GM23338 (cell line): ENCODE results near the gene UBFD1.

Experiments used
- CREB1 ChIP-seq: fragments of 250-450 bp; sonication (Bioruptor Pico); IDR thresholded peaks from 2 replicates; pipeline ENCODE4 v1.5.0; 2020; ENCODE audit warnings: low read depth, mild to moderate bottlenecking, moderate library complexity
- EZH2 ChIP-seq: fragments of 200-600 bp; sonication (generic); IDR thresholded peaks from one replicate; pipeline ENCODE4 v1.8.0; 2017; ENCODE audit warnings: antibody characterized with exemption, mild to moderate bottlenecking, low read depth; ENCODE audit not compliant: unreplicated experiment
- EZH2phosphoT487 ChIP-seq: fragments of 200-600 bp; sonication (generic); IDR thresholded peaks from one replicate; pipeline ENCODE4 v1.8.1; 2018; ENCODE audit warnings: antibody characterized with exemption; ENCODE audit not compliant: unreplicated experiment
- JUNB ChIP-seq: IDR thresholded peaks from one replicate; pipeline ENCODE4 v1.6.1; 2016; ENCODE audit warnings: antibody characterized with exemption; ENCODE audit not compliant: unreplicated experiment
- NANOG ChIP-seq: IDR thresholded peaks from 2 replicates; pipeline ENCODE4 v1.6.1; 2016; ENCODE audit warnings: antibody characterized with exemption, borderline replicate concordance
- POLR2AphosphoS5 ChIP-seq: IDR thresholded peaks from 2 replicates; pipeline ENCODE4 v1.6.1; 2016; ENCODE audit warnings: antibody characterized with exemption, low read depth
- ZNF114 ChIP-seq: fragments of 250-450 bp; sonication (Bioruptor Pico); IDR thresholded peaks from 2 replicates; pipeline ENCODE4 v1.5.0; 2020; ENCODE audit warnings: mild to moderate bottlenecking, moderate library complexity
- ZNF331 ChIP-seq: fragments of 250-450 bp; sonication (Bioruptor Pico); IDR thresholded peaks from 2 replicates; pipeline ENCODE4 v1.5.0; 2020; ENCODE audit warnings: low read depth, mild to moderate bottlenecking, moderate library complexity
- TF ChIP-seq, protein P1 (sequence below), 2 experiments: fragments of 200-600 bp in 1 of 2; sonication (generic) in 1 of 2; conservative IDR thresholded peaks; 2 replicates each; pipeline versions ENCODE4 v1.5.1 to v1.6.1; 2016 to 2017; ENCODE audit warnings: antibody characterized with exemption in 2 of 2, low read depth in 2 of 2, mild to moderate bottlenecking in 2 of 2, moderate library complexity in 1 of 2
- TF ChIP-seq, protein P2 (sequence below): IDR thresholded peaks from one replicate; pipeline ENCODE4 v1.6.1; 2018; ENCODE audit warnings: antibody characterized with exemption; ENCODE audit not compliant: unreplicated experiment
- TF ChIP-seq, protein P3 (sequence below): IDR thresholded peaks from 2 replicates; pipeline ENCODE4 v1.6.1; 2016; ENCODE audit warnings: antibody characterized with exemption
- TF ChIP-seq, protein P4 (sequence below): fragments of 250-450 bp; sonication (Bioruptor Pico); IDR thresholded peaks from 2 replicates; pipeline ENCODE4 v1.5.0; 2020; ENCODE audit warnings: mild to moderate bottlenecking, moderate library complexity

DNA sequence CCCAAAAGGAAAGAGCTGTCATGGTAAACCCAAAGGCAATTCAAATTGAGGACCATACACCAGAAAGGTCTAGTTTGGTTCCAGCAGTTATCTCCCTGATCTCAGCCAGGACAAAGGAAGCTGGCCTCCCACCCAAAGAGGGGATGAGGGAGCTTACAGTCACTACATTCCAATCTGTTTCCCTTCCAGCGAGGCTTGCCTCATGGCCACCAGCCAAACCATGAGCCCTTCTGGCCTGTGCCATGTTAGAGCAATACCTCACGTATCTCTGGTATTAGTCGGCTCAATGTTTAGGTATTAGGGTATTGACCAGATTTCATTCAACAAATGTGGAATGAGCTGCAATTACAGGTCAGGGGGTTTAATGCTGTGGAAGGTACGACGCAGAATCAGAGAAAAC is 30.2 kb downstream of the UBFD1 start:
- TF ChIP-seq, protein P1, sequence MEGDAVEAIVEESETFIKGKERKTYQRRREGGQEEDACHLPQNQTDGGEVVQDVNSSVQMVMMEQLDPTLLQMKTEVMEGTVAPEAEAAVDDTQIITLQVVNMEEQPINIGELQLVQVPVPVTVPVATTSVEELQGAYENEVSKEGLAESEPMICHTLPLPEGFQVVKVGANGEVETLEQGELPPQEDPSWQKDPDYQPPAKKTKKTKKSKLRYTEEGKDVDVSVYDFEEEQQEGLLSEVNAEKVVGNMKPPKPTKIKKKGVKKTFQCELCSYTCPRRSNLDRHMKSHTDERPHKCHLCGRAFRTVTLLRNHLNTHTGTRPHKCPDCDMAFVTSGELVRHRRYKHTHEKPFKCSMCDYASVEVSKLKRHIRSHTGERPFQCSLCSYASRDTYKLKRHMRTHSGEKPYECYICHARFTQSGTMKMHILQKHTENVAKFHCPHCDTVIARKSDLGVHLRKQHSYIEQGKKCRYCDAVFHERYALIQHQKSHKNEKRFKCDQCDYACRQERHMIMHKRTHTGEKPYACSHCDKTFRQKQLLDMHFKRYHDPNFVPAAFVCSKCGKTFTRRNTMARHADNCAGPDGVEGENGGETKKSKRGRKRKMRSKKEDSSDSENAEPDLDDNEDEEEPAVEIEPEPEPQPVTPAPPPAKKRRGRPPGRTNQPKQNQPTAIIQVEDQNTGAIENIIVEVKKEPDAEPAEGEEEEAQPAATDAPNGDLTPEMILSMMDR (conservative IDR thresholded peaks at IDR 0.05; ENCODE audit: low read depth in 2 of 2): no peak
- TF ChIP-seq EZH2phosphoT487 (no peak), POLR2AphosphoS5 (no peak), EZH2 (no peak), CREB1 (CRISPR knock-in tag) (no peak), JUNB (no peak), NANOG (no peak), ZNF114 (CRISPR knock-in tag) (no peak), ZNF331 (CRISPR knock-in tag) (no peak)
- TF ChIP-seq, protein P2, sequence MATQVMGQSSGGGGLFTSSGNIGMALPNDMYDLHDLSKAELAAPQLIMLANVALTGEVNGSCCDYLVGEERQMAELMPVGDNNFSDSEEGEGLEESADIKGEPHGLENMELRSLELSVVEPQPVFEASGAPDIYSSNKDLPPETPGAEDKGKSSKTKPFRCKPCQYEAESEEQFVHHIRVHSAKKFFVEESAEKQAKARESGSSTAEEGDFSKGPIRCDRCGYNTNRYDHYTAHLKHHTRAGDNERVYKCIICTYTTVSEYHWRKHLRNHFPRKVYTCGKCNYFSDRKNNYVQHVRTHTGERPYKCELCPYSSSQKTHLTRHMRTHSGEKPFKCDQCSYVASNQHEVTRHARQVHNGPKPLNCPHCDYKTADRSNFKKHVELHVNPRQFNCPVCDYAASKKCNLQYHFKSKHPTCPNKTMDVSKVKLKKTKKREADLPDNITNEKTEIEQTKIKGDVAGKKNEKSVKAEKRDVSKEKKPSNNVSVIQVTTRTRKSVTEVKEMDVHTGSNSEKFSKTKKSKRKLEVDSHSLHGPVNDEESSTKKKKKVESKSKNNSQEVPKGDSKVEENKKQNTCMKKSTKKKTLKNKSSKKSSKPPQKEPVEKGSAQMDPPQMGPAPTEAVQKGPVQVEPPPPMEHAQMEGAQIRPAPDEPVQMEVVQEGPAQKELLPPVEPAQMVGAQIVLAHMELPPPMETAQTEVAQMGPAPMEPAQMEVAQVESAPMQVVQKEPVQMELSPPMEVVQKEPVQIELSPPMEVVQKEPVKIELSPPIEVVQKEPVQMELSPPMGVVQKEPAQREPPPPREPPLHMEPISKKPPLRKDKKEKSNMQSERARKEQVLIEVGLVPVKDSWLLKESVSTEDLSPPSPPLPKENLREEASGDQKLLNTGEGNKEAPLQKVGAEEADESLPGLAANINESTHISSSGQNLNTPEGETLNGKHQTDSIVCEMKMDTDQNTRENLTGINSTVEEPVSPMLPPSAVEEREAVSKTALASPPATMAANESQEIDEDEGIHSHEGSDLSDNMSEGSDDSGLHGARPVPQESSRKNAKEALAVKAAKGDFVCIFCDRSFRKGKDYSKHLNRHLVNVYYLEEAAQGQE: no peak
- TF ChIP-seq, protein P3, sequence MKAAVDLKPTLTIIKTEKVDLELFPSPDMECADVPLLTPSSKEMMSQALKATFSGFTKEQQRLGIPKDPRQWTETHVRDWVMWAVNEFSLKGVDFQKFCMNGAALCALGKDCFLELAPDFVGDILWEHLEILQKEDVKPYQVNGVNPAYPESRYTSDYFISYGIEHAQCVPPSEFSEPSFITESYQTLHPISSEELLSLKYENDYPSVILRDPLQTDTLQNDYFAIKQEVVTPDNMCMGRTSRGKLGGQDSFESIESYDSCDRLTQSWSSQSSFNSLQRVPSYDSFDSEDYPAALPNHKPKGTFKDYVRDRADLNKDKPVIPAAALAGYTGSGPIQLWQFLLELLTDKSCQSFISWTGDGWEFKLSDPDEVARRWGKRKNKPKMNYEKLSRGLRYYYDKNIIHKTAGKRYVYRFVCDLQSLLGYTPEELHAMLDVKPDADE: no peak
- TF ChIP-seq, protein P4, sequence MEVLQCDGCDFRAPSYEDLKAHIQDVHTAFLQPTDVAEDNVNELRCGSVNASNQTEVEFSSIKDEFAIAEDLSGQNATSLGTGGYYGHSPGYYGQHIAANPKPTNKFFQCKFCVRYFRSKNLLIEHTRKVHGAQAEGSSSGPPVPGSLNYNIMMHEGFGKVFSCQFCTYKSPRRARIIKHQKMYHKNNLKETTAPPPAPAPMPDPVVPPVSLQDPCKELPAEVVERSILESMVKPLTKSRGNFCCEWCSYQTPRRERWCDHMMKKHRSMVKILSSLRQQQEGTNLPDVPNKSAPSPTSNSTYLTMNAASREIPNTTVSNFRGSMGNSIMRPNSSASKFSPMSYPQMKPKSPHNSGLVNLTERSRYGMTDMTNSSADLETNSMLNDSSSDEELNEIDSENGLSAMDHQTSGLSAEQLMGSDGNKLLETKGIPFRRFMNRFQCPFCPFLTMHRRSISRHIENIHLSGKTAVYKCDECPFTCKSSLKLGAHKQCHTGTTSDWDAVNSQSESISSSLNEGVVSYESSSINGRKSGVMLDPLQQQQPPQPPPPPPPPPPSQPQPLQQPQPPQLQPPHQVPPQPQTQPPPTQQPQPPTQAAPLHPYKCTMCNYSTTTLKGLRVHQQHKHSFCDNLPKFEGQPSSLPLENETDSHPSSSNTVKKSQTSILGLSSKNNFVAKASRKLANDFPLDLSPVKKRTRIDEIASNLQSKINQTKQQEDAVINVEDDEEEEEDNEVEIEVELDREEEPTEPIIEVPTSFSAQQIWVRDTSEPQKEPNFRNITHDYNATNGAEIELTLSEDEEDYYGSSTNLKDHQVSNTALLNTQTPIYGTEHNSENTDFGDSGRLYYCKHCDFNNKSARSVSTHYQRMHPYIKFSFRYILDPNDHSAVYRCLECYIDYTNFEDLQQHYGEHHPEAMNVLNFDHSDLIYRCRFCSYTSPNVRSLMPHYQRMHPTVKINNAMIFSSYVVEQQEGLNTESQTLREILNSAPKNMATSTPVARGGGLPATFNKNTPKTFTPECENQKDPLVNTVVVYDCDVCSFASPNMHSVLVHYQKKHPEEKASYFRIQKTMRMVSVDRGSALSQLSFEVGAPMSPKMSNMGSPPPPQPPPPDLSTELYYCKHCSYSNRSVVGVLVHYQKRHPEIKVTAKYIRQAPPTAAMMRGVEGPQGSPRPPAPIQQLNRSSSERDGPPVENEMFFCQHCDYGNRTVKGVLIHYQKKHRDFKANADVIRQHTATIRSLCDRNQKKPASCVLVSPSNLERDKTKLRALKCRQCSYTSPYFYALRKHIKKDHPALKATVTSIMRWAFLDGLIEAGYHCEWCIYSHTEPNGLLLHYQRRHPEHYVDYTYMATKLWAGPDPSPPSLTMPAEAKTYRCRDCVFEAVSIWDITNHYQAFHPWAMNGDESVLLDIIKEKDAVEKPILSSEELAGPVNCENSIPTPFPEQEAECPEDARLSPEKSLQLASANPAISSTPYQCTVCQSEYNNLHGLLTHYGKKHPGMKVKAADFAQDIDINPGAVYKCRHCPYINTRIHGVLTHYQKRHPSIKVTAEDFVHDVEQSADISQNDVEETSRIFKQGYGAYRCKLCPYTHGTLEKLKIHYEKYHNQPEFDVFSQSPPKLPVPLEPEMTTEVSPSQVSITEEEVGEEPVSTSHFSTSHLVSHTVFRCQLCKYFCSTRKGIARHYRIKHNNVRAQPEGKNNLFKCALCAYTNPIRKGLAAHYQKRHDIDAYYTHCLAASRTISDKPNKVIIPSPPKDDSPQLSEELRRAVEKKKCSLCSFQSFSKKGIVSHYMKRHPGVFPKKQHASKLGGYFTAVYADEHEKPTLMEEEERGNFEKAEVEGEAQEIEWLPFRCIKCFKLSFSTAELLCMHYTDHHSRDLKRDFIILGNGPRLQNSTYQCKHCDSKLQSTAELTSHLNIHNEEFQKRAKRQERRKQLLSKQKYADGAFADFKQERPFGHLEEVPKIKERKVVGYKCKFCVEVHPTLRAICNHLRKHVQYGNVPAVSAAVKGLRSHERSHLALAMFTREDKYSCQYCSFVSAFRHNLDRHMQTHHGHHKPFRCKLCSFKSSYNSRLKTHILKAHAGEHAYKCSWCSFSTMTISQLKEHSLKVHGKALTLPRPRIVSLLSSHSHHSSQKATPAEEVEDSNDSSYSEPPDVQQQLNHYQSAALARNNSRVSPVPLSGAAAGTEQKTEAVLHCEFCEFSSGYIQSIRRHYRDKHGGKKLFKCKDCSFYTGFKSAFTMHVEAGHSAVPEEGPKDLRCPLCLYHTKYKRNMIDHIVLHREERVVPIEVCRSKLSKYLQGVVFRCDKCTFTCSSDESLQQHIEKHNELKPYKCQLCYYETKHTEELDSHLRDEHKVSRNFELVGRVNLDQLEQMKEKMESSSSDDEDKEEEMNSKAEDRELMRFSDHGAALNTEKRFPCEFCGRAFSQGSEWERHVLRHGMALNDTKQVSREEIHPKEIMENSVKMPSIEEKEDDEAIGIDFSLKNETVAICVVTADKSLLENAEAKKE (CRISPR knock-in tag): no peak
